Mesendoderm (in vitro differentiated cells): ENCODE results near the gene ZNF629.

Experiments used
- DNase-seq: peaks from one replicate; pipeline ENCODE4 v3.0.0; 2013
- H2AK5ac ChIP-seq: 2 replicates; pipeline ENCODE4 v1.6.1; 2013; ENCODE audit warnings: low read length, inconsistent platforms
- H2BK120ac ChIP-seq: 2 replicates; pipeline ENCODE4 v1.6.1; 2013; ENCODE audit warnings: low read depth, mild to moderate bottlenecking, low read length, moderate library complexity, mixed read lengths
- H2BK15ac ChIP-seq: replicated peaks from 2 replicates; pipeline ENCODE4 v1.6.1; 2013; ENCODE audit warnings: low read depth, mild to moderate bottlenecking, moderate library complexity
- H2BK5ac ChIP-seq: 2 replicates; pipeline ENCODE4 v1.6.1; 2013; ENCODE audit warnings: low read length, inconsistent platforms
- H3K18ac ChIP-seq: 2 replicates; pipeline ENCODE4 v1.6.1; 2013; ENCODE audit warnings: mild to moderate bottlenecking, low read length, mixed read lengths
- H3K23ac ChIP-seq: one replicate; pipeline ENCODE4 v1.6.1; 2013; ENCODE audit warnings: low read length
- H3K27ac ChIP-seq: 2 replicates; pipeline ENCODE4 v1.5.1; 2013; ENCODE audit warnings: low read depth, mild to moderate bottlenecking, inconsistent platforms, low read length, moderate library complexity
- H3K27me3 ChIP-seq: 2 replicates; pipeline ENCODE4 v1.6.1; 2013; ENCODE audit warnings: low read length, control low read depth, mild to moderate bottlenecking, inconsistent platforms; ENCODE audit not compliant: insufficient read depth, poor library complexity
- H3K36me3 ChIP-seq: 2 replicates; pipeline ENCODE4 v1.6.1; 2013; ENCODE audit warnings: low read length, inconsistent platforms; ENCODE audit not compliant: control insufficient read depth, insufficient read depth
- H3K4ac ChIP-seq: one replicate; pipeline ENCODE4 v1.6.1; 2013; ENCODE audit warnings: low read depth, mild to moderate bottlenecking, low read length, moderate library complexity
- H3K4me1 ChIP-seq: 2 replicates; pipeline ENCODE4 v1.6.1; 2013; ENCODE audit warnings: low read depth, low read length, inconsistent platforms; ENCODE audit not compliant: control insufficient read depth
- H3K4me2 ChIP-seq: 2 replicates; pipeline ENCODE4 v1.6.1; 2013; ENCODE audit warnings: low read length
- H3K4me3 ChIP-seq: 2 replicates; pipeline ENCODE4 v1.5.1; 2013; ENCODE audit warnings: mild to moderate bottlenecking, low read length
- H3K56ac ChIP-seq: one replicate; pipeline ENCODE4 v1.6.1; 2013; ENCODE audit warnings: low read length
- H3K79me1 ChIP-seq: 2 replicates; pipeline ENCODE4 v1.6.1; 2013; ENCODE audit warnings: low read length, inconsistent platforms
- H3K79me2 ChIP-seq: 2 replicates; pipeline ENCODE4 v1.6.1; 2013; ENCODE audit warnings: mild to moderate bottlenecking, low read length; ENCODE audit not compliant: control insufficient read depth, insufficient read depth
- H3K9ac ChIP-seq: 2 replicates; pipeline ENCODE4 v1.6.1; 2013; ENCODE audit warnings: low read length, inconsistent platforms
- H4K5ac ChIP-seq: one replicate; pipeline ENCODE4 v1.6.1; 2013; ENCODE audit warnings: low read length
- H4K8ac ChIP-seq: one replicate; pipeline ENCODE4 v1.6.1; 2013; ENCODE audit warnings: low read depth, mild to moderate bottlenecking, control low read depth, low read length, moderate library complexity
- WGBS: extraction: QIAGEN DNeasy Blood & Tissue Kit; methylation state at CpG from one replicate; pipeline ENCODE4 v1.1.7; 2013; ENCODE audit warnings: low lambda C conversion rate, missing lambda C conversion rate; ENCODE audit not compliant: insufficient coverage; ENCODE audit errors: extremely low coverage; 5-methylcytosine and 5-hydroxymethylcytosine counted together

Gene ZNF629

DNA sequence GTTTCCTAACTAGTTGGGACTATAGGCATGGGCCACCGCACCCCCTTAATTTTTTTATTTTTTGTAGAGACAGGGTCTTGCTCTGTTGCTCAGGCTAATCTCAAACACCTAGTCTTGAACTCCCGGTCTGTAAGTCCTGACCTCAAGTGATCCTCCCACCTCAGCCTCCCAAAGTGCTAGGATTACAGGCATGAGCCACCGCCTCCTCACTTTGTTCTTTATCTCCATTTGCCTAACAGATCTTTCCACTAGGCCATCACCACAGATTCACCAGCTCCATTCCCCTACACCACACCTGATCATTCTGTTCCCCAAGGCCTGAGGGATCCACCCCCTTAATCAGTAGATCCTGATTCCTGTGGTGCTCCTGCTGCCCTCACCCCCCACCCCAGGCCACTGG, 7.6 kb upstream of the ZNF629 start:
- no peak overlapping the region for H2BK120ac ChIP-seq
- peak overlapping the region; percentile 34 for H3K56ac ChIP-seq
- no peaks in the 10 kb centered on the region for H3K36me3 ChIP-seq
- no peak overlapping the region for H2AK5ac ChIP-seq
- H3K4me1 ChIP-seq = no peaks in the 10 kb centered on the region
- H3K79me1 ChIP-seq = no peaks in the 10 kb centered on the region
- WGBS = no CpG with 5 or more reads among the region's 3 CpGs
- no peak overlapping the region for H2BK15ac ChIP-seq
- H3K4me3 ChIP-seq = no peak overlapping the region
- H3K27ac ChIP-seq = no peak overlapping the region
- H3K79me2 ChIP-seq = no peaks in the 10 kb centered on the region
- H4K5ac ChIP-seq = no peak overlapping the region
- no peak overlapping the region for H2BK5ac ChIP-seq
- H3K4me2 ChIP-seq = no peak overlapping the region
- no peak for DNase-seq
- H3K4ac ChIP-seq = no peak overlapping the region
- H4K8ac ChIP-seq = no peak overlapping the region
- no peak overlapping the region for H3K9ac ChIP-seq
- no peak overlapping the region for H3K18ac ChIP-seq
- no peak overlapping the region for H3K23ac ChIP-seq
- no peaks in the 10 kb centered on the region for H3K27me3 ChIP-seq

DNA sequence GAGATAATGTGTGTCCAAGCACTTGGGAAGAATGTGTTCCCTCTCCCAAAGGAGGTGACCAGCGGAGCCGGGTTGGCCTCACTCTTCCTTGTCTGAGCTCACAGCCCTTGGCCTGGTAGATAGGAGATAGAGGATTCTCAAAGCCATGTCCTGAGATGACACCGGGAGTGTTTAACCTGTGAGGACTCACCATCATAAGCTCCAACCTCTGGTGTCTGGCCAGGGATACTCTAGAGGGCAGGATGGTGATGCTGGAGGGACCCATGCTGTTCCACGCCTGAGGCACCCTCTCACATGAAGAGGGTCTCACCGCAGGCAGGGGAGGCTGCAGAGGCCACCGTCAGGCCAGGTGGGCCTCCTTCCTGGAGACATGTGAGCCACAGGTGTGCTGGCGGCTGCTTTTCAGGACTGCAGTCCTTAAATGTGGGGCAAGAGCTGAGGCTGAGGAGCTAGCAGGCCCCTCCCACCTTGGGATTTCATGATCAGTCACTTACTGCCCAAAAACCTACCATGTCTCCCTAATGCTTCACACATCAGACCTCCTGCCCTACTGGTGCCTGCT, 6.6 kb upstream of the ZNF629 start:
- no peak overlapping the region for H3K56ac ChIP-seq
- H4K8ac ChIP-seq = no peak overlapping the region
- no peak overlapping the region for H3K23ac ChIP-seq
- no peak overlapping the region for H3K4me2 ChIP-seq
- no peaks in the 10 kb centered on the region for H3K27me3 ChIP-seq
- no peaks in the 10 kb centered on the region for H3K4me1 ChIP-seq
- no peak overlapping the region for H2BK15ac ChIP-seq
- DNase-seq = no peak
- H3K36me3 ChIP-seq = no peaks in the 10 kb centered on the region
- no peak overlapping the region for H3K4ac ChIP-seq
- H3K27ac ChIP-seq = no peak overlapping the region
- H3K18ac ChIP-seq = no peak overlapping the region
- no CpG with 5 or more reads among the region's 7 CpGs for WGBS
- no peak overlapping the region for H3K9ac ChIP-seq
- H2AK5ac ChIP-seq = no peak overlapping the region
- no peak overlapping the region for H2BK5ac ChIP-seq
- H4K5ac ChIP-seq = no peak overlapping the region
- no peaks in the 10 kb centered on the region for H3K79me1 ChIP-seq
- no peak overlapping the region for H3K4me3 ChIP-seq
- no peaks in the 10 kb centered on the region for H3K79me2 ChIP-seq
- no peak overlapping the region for H2BK120ac ChIP-seq

DNA sequence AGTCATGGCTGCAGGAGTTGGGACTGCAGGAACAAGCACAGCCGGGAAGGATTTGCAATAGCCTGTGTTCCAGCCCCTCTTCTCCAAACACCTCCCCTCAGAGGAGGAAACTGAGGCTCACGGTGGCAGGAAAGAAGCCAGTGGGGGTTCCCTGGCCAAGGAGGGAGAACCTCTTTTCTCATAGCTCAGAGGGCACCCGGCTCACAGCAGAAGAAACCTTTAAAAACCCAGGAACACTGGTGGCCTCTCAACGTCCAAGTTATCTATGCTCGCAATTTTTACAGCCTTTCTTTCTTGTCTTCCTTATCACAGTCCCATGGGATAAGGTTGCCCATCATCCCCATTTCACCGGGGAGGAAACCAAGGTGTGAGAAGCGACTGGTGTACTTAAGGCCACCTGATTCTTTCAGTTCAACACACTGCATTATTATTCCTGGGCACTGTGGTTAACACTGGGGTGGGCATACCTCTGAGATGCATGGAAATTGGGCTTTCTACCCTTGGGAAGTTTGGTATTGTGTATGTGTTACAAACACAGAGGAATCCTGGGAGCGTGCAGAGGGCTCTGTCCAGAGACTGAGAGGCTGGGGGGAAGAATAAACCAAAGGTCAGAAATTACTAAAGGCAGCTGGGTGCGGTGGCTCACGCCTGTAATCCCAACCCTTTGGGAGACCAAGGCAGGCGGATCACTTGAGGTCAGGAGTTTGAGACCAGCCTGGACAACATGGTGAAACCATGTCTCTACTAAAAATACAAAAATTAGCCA, 791 bp upstream of the ZNF629 start:
- H3K56ac ChIP-seq = peak overlapping the region; percentile 91
- peak; percentile 30 for DNase-seq
- WGBS = no CpG with 5 or more reads among the region's 11 CpGs
- H3K23ac ChIP-seq = no peak overlapping the region
- no peak overlapping the region for H2BK15ac ChIP-seq
- H3K18ac ChIP-seq = peak overlapping the region; percentile 99
- no peak overlapping the region for H2AK5ac ChIP-seq
- H4K8ac ChIP-seq = peak overlapping the region; percentile 99
- no peaks in the 10 kb centered on the region for H3K36me3 ChIP-seq
- peak overlapping the region; percentile 6 for H2BK120ac ChIP-seq
- peak overlapping the region; percentile 41 for H3K4me2 ChIP-seq
- H3K4ac ChIP-seq = peak overlapping the region; percentile 61
- H3K79me1 ChIP-seq = peaks cover 9% of the 10 kb centered on the region
- no peak overlapping the region for H4K5ac ChIP-seq
- peak overlapping the region; percentile 8 for H2BK5ac ChIP-seq
- H3K4me3 ChIP-seq = peak overlapping the region; percentile 58
- peaks cover 15% of the 10 kb centered on the region for H3K79me2 ChIP-seq
- H3K4me1 ChIP-seq = peaks cover 2% of the 10 kb centered on the region
- H3K27ac ChIP-seq = peak overlapping the region; percentile 86
- no peaks in the 10 kb centered on the region for H3K27me3 ChIP-seq
- H3K9ac ChIP-seq = peak overlapping the region; percentile 83

DNA sequence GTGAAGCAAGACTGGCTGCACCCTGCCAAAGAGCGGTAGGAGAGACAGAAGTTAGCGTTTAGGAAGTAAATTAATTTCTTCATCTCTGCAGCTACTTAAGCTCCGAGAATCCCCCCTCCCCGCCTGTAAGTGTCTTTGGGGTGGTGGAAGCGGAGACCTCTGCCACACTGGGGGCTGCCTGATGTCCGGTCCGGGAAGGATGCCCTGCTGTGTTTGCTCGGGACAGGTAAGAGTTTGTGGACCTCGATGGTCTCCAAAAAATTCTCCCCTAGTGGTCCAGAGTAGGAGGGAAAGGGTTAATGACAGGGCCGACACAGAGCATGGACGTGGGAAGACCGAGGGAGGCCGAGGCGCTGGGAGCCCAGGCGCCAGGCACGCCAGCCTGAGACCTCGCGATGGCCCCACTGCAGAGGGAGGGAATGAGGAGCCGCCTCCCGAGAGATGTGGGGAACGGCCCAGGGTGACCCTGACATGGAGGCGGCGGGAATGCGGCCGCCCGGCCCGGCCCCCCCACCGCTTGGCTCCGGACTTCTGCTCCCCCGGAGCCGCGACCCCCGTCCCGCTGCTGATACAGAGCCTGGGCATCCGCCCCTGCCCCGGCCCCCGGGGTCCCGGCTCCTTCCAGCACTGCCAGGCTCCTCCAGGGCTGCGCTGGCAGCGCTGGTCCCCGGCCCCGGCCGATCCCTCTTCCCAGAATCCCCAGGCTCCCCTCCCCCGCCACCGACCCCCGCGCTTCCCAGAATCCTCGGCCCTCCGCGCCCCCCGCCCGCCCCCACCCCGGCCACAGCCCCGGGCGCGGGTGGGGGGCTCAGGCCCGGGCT, 680 bp downstream of the ZNF629 start:
- Histone ChIP-seq H3K79me2 (peaks cover 15% of the 10 kb centered on the region), H3K18ac (peak overlapping the region; percentile 99), H3K4me2 (peak overlapping the region; percentile 94), H2BK5ac (no peak overlapping the region), H3K4me3 (peak overlapping the region; percentile 81), H3K27ac (peak overlapping the region; percentile 86), H3K27me3 (no peaks in the 10 kb centered on the region), H2BK120ac (peak overlapping the region; percentile 78), H4K8ac (peak overlapping the region; percentile 99), H4K5ac (no peak overlapping the region), H3K4ac (peak overlapping the region; percentile 100), H3K23ac (peak overlapping the region; percentile 89), H2AK5ac (no peak overlapping the region), H3K79me1 (peaks cover 9% of the 10 kb centered on the region), H3K9ac (peak overlapping the region; percentile 95), H3K56ac (peak overlapping the region; percentile 93), H3K36me3 (peaks cover 1% of the 10 kb centered on the region), H3K4me1 (peaks cover 2% of the 10 kb centered on the region), H2BK15ac (no peak overlapping the region)
- peak; percentile 79 for DNase-seq
- no CpG with 5 or more reads among the region's 57 CpGs for WGBS

DNA sequence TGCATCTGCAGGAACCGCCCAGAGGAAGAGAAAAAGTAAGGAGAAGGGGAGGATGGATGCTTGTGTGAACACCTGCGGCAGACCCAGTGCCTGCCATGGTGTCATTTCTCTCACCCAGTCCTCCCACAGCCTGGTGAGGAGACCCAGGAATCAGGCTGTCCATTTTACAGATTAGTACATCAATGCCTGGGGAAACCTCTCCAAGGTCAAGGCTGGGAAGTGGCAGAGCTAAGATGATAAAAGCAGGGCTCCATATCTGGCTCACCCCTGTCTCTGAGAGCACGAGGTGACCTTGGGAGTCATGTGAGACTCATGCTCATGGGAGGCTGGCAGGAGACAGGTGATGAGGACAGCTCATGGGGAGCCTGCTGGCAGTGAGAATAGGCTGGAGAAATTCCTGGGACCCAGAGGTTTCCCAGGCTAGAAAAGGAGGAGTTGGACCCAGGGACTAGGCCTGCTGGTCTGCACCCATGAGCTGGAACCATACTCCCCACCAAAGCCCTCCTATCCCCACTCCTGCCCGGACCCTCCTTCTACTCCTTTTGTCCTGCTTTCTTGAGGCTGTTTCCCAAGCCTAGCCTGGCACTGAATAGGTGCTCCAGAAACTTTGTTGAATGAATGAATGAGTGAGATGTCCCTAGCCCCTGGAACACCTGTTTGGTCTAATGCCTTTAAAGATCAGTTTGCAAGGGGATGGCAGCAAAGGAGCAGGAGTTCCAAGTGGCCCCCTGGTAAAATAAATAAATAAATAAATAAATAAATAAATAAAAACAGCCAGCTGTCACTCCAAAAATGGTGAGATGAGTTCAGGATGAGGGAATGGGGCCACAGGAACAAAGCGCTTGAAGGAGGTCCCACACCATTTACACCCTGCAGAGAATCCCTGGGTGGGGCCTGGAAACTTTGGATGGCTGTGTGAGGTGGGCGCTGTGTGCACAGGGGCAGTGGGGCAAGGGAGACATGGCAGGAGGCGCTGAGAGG, 1.6 kb downstream of the ZNF629 start:
- H3K23ac ChIP-seq = no peak overlapping the region
- H3K79me2 ChIP-seq = peaks cover 15% of the 10 kb centered on the region
- no peak overlapping the region for H4K8ac ChIP-seq
- no peak overlapping the region for H3K4ac ChIP-seq
- H3K27ac ChIP-seq = no peak overlapping the region
- H4K5ac ChIP-seq = no peak overlapping the region
- no peak overlapping the region for H3K4me3 ChIP-seq
- peaks cover 2% of the 10 kb centered on the region for H3K4me1 ChIP-seq
- H2AK5ac ChIP-seq = no peak overlapping the region
- no peak overlapping the region for H2BK120ac ChIP-seq
- H3K56ac ChIP-seq = peak overlapping the region; percentile 93
- no peak overlapping the region for H2BK15ac ChIP-seq
- peaks cover 9% of the 10 kb centered on the region for H3K79me1 ChIP-seq
- H3K27me3 ChIP-seq = no peaks in the 10 kb centered on the region
- H3K9ac ChIP-seq = peak overlapping the region; percentile 95
- H3K36me3 ChIP-seq = peaks cover 1% of the 10 kb centered on the region
- H2BK5ac ChIP-seq = no peak overlapping the region
- WGBS = no CpG with 5 or more reads among the region's 7 CpGs
- no peak overlapping the region for H3K18ac ChIP-seq
- no peak for DNase-seq
- peak overlapping the region; percentile 94 for H3K4me2 ChIP-seq
